NCI-H1436 treated with DMSO at 0.1 percent for 48 hours (cell line): Measurements from ENCODE around the gene SLC26A6.

Experiments used
- DNase-seq: peaks from one replicate; lab custom pipeline; 2025; lab: John Stamatoyannopoulos, UW

SLC26A6 gene

GRCh38 chr3:48635222-48636021 lies at the start of gene SLC26A6:
SLC26A6 (minus strand) TSS chr3:48635461; CDS start chr3:48635393, 68 bp downstream.
- peak; percentile 40 for DNase-seq

DNA sequence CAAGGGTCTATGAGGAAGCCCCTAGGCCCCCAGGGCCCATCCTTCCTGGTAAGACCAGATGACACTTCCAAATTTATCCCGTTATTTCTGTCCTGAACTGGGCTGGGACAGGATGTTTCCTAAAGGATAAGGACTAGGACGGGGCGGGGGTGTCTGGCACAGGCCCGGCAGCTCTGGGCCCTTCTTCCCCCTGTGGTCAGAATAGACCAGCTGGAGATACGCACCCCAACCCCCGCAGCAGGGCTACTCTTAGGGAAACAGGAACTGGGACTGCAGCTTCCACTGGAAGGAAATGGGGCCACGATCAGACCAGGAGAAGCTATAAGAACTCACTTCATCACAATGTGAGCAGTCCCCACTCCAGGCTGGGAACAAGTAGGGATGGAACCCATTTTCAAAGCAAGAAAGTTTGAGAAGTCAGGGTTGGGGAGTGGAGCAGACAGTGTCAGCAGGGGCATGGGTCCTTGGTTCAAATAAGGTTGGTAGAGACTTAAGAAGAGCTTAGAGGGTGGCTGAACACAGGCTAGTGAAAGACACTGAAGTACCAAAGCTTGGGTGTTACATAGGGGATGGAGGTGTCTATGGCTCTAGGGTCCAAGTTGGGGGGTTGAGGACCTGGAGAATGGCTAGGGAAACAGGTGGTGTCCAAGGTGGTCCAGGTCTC lies 49.4 kb upstream of the SLC26A6 start:
- no peak for DNase-seq

GRCh38 chr3:48684054-48684349 lies 48.7 kb upstream of the SLC26A6 start:
- no peak for DNase-seq

- DNase-seq: no peak
Measured at GRCh38 chr3:48682786-48683185, 47.5 kb upstream of the SLC26A6 start.

- no peak for DNase-seq
Measured at GRCh38 chr3:48681974-48682610, 46.8 kb upstream of the SLC26A6 start.

GRCh38 chr3:48681541-48681880 lies 46.2 kb upstream of the SLC26A6 start:
- DNase-seq: no peak

DNA sequence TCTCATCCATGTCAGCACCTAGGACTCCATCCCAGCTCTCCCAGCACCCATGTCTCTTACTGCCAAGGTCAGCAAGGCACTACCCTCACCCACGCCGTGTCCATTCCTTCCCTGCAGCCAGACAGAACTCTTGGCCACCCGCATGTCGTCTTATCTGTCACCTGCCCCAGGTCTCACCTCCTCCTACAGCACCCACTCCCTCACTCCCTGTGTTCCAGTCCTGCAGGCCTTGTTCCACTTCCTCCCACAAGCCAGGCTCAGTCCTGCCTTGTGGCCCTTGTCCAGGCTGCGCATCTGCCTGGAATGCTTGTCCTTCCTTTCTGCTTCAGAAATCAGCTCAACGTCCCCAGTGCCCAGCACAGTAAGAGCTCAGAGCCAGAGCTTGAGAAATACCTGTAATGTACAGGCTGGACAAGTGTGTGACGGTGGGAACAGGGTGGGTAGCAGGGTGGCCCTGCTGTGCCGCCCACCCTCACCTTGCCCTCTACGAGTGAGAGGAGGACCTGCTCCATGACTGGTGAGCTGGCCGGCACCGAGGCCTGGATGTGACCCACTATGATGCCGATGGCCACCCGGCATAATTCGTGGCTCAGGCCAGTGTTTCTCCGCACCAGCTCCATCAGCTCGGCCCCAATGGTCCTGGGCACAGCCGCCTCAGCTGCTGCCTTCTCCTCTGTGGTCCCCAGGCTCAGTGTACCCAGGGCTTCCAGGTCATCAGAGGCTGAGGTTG lies 45.7 kb upstream of the SLC26A6 start:
- no peak for DNase-seq

DNA sequence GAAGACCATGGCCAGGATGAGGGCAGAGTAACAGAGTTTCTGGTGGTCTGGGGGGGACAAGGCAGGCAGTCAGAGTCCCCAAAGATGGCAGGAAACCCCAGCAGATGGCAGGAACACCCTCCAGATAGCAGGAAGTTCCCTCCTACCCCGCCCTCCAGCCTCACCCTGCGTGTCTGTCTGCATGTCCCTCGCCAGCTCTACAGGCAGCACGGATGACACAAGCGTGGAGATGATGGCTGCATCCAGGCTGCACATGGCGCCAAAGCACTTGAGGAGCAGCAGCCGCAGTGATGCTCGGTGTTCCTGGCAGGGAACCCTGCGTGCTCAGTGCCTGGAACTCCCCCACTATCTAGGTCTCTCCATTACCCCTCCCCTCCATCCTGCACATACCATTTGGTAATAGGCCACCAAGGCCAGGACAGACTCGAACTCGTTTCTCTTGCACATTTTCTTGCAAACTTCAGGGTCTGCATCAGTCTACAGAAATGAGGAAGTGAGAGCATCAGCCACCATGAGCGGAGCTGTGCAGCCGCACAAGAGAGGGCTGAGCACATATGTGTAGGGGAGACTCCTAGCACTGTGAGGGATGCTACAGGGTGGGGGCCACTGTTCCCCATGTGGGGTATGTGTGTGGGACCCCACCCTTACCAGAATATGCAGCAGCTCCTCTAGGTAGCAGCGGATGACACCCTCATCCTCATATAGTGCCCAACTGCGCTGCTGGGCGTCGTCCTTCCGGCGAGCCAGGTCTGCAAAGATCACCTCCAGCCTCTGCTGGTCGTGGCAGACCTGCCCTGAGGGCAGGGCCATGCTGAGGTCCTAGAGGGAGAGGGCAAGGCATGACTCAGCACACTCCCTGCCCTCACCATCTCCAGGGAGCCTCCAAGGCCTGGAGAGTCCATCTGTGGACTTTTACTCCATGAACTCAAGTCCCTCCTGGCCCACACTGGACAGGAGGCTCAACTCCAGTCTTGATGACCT lies 44.4 kb upstream of the SLC26A6 start:
- no peak for DNase-seq

DNA sequence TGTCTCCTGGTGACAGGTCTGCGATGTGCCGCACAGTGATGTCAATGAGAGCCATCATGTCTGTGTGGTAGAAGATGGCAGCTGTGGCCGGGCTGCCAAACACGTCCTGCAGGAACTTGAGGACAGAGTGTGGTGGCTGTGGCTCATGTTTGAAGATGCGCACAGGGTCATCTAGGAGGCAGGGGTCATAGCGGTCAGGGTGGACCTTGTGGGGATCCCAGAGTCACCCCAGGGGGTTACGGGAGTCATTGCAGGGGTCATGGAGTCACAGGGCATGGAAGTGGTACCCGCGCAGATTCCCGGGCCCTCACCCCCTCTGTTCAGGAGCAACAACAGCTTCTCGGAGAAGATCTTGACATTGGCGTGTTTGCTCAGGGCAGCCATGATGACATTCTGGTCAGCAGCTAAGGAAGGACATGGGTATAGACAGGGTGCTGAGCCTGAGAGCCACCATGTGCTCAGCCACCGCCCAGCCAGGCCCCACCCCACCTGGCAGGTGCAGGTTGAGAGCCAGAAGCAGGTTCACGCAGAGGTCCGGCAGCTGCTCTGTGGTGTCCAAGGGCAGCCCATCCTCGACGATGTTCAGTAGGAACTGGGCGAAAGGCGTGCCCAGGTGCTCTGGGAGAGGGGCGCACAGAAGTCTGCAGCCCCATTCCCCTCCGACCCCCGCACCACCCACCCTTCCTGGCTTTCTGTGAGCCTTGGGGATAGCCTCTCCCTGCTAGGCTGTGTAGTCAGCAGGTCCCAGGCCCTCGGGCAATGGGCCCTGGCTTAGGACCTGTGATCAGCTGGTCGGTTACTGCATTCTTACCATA lies 43.5 kb upstream of the SLC26A6 start:
- DNase-seq: no peak

GRCh38 chr3:48678056-48678455 lies 42.8 kb upstream of the SLC26A6 start:
- DNase-seq: no peak

DNA sequence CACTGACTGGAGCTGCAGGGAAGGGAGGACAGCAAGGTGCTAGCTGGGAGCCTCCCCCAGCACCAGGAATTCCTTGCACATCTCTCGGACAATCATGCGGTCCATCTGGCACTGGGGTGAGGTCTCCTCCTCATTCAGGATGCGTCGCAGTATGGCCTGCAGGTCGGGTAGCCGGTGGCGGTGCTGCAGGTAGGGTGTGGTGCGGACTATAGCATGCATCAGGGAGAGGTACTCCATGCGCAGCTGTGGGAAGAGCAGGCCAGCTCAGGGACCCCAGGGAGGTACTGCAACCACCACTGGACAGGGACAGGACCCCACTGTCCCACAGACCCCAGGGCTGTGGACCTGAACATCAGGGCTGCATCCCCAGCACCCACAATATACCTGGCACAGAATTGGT lies 39.2 kb upstream of the SLC26A6 start:
- no peak for DNase-seq

DNA sequence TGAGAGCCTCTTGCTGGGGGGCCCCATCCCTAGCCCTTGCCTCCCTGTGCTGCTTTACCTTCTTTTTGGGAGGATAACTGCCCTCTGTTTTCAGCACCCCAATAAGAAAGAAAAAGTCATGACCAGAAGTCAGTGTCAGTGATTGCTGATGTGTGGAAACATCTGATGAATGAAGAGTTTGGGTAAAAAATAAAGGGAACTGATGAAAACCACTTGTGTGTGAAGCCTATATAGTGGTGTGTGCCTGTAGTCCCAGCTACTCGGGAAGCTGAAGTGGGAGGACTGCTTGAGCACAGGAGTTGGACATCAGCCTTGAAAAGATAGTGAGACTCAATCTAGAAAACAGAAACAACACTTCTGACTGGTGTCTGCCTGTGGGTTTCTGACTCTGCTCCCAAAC lies 37.3 kb upstream of the SLC26A6 start:
- DNase-seq: no peak

DNA sequence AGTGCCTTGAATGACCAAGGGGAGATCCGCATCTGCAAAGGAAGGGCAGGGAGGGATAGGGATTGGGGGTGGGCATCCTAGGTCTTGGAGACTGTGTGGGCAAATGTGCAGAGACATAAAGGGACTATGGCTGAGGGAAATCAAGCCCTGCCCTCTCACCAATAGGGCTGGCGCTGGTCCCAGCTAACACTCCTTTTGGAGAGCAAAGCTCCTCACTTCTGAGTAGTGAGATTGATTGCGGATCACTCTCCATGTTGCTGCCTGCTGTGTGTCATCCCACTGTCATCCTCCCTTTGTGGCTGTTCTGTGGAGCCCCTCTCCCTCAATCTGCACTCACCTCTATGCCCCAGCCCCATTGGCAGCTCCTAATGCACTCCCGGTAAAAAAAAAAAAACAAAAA lies 29.7 kb upstream of the SLC26A6 start:
- no peak for DNase-seq

- no peak for DNase-seq
Measured at GRCh38 chr3:48664313-48664644, 29.0 kb upstream of the SLC26A6 start.

DNA sequence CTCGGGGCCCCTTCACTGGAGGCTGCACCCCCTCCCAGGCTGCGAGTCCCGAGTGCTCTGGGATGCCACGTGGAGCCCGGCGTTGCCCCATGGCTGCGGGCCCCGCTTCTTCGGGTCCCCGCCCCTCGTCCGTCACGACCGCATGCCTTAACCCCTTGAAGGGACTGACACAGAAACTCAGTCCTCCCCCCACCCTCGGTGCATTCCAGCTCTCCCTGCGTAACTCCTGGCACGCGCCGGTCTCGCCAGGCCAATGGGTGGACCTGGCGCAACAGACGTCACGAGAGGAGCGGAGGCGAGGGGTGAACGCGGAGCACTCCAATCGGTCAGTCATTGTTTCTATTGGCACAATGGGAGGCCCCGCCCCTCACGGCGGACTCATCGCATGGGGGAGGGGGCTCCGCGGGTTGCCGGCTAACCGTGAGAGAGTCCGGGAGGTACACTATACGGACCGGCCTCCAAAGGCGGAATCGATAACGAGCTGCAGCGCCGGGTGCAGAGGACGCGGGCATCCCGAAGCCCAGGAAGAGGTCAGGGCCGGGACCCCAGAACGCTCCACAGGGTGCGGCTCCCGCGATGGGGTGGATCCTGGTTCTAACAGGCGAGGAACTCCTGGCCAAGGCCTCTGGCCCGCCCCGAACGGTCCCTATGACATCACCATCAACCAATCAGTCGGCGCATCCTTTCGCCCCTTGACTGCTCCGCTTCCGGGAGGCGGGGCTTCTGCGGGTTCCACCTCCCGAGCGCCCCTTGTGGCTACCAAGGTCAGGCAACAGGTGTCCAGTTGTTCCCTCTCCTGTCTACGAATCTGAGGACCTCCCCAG lies 28.4 kb upstream of the SLC26A6 start:
- peak; percentile 75 for DNase-seq

DNA sequence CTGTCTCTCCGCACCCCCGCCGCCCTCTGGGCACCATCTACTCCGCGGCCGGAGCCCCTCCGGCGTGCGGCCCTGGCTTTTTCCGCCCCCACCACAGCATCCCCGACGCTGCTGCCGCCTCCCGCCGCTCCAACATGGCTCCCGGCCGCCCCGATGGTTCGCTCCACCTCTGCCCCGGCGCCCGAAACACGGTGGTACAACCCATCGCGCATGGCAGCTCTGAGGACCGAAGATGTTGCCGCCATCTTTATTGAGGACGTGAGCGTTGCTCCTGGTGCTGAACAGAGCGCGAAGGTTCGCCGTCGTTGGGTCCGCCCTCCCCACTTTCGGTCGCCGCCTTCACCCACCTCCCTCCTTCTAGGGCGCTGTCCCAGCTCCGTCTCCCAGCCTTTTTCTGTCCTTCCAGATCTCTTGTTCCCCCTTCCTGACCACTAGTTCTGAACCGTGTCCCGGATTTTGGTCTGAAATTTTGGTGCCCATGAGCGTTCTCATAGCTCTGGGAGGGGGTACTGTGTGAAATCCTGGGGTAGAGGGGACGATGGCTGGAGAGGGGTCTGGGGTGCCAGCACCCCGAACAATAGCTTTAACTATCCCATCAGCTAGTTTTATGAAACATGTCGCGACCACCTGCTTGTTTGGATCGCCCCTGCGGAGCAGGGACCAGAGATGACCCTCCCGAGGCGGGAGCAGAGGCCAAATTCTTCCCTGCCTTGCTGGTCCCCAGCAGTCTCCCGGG lies 27.7 kb upstream of the SLC26A6 start, which contains the start of gene CELSR3:
CELSR3 (minus strand) TSS at position 134 of the 736 bp plus-strand sequence. CDS start 252 bp downstream, outside the sequence.
- DNase-seq: peak; percentile 16

- DNase-seq: no peak
Measured at GRCh38 chr3:48662145-48662752, 27.0 kb upstream of the SLC26A6 start.

GRCh38 chr3:48661501-48662144 lies 26.4 kb upstream of the SLC26A6 start:
- no peak for DNase-seq
